HL-60 (cell line): Measurements from ENCODE around the gene SOX5.

ENCODE experiments used
- CTCF ChIP-seq: IDR thresholded peaks from one replicate; pipeline ENCODE4 v1.5.1; 2011; ENCODE audit warnings: low read length, control low read depth, inconsistent platforms; ENCODE audit not compliant: insufficient read depth
- GABPA ChIP-seq: IDR thresholded peaks from 2 replicates; pipeline ENCODE4 v1.6.1; 2012; ENCODE audit warnings: low read depth
- POLR2AphosphoS5 ChIP-seq: IDR thresholded peaks from 2 replicates; pipeline ENCODE4 v1.6.1; 2012; ENCODE audit warnings: low read depth
- SPI1 ChIP-seq: IDR thresholded peaks from 2 replicates; pipeline ENCODE4 v1.6.1; 2012; ENCODE audit warnings: low read depth, mild to moderate bottlenecking, borderline replicate concordance
- TF ChIP-seq, protein P1 (sequence below): IDR thresholded peaks from 2 replicates; pipeline ENCODE4 v1.6.1; 2012; ENCODE audit warnings: low read depth; ENCODE audit not compliant: insufficient replicate concordance

GRCh38 chr12:23891115-23891514 lies 58.4 kb downstream of the SOX5 start:
- TF ChIP-seq CTCF (no peak), GABPA (no peak), SPI1 (no peak), POLR2AphosphoS5 (no peak)
- TF ChIP-seq, protein P1, sequence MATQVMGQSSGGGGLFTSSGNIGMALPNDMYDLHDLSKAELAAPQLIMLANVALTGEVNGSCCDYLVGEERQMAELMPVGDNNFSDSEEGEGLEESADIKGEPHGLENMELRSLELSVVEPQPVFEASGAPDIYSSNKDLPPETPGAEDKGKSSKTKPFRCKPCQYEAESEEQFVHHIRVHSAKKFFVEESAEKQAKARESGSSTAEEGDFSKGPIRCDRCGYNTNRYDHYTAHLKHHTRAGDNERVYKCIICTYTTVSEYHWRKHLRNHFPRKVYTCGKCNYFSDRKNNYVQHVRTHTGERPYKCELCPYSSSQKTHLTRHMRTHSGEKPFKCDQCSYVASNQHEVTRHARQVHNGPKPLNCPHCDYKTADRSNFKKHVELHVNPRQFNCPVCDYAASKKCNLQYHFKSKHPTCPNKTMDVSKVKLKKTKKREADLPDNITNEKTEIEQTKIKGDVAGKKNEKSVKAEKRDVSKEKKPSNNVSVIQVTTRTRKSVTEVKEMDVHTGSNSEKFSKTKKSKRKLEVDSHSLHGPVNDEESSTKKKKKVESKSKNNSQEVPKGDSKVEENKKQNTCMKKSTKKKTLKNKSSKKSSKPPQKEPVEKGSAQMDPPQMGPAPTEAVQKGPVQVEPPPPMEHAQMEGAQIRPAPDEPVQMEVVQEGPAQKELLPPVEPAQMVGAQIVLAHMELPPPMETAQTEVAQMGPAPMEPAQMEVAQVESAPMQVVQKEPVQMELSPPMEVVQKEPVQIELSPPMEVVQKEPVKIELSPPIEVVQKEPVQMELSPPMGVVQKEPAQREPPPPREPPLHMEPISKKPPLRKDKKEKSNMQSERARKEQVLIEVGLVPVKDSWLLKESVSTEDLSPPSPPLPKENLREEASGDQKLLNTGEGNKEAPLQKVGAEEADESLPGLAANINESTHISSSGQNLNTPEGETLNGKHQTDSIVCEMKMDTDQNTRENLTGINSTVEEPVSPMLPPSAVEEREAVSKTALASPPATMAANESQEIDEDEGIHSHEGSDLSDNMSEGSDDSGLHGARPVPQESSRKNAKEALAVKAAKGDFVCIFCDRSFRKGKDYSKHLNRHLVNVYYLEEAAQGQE, result no peak
